ENCODE measurements around the gene FIG4. TPM values are rescaled to one million over a fixed set of nuclear protein-coding genes. Genes with fewer than 3 reads are reported as not detected.

Gene FIG4
- total and polyA plus RNA-seq, 4 donors = 10.8 to 20.4 (median 15.5) TPM

- Histone ChIP-seq H3K9ac (ENCODE audit: insufficient read depth in 1 of 2, low read length in 2 of 2) (no peak overlapping the region), H3K27ac (ENCODE audit: low read depth in 1 of 2, low read length in 1 of 2) (no peak overlapping the region), H3K27me3 (ENCODE audit: control insufficient read depth in 3 of 3, insufficient read depth in 3 of 3, low read length in 2 of 3) (no peaks in the 10 kb centered on the region), H3K4me3 (no peak overlapping the region), H3K36me3 (ENCODE audit: control insufficient read depth in 4 of 4, insufficient read depth in 4 of 4, low read length in 4 of 4) (no peaks in the 10 kb centered on the region), H3K9me3 (ENCODE audit: control insufficient read depth in 4 of 4, insufficient read depth in 3 of 4, low read length in 3 of 4) (no peaks in the 10 kb centered on the region), H3K4me1 (ENCODE audit: control insufficient read depth in 5 of 5, insufficient read depth in 5 of 5, low read length in 5 of 5) (no peaks in the 10 kb centered on the region)
- DNase-seq (no peak), ATAC-seq (ENCODE audit: insufficient read depth, low FRiP score) (no peak)
- WGBS, 2 donors = 96 to 99% methylated on average over 3 of the region's 3 CpGs
- TF ChIP-seq CTCF (IDR thresholded peaks at IDR 0.05; ENCODE audit: control extremely low read depth, extremely low read depth) = no peak
Measured at GRCh38 chr6:109841869-109842268, 150.8 kb downstream of the FIG4 start.

- Histone ChIP-seq H3K9ac (ENCODE audit: insufficient read depth in 1 of 2, low read length in 2 of 2) (no peak overlapping the region), H3K27me3 (ENCODE audit: control insufficient read depth in 3 of 3, insufficient read depth in 3 of 3, low read length in 2 of 3) (no peaks in the 10 kb centered on the region), H3K27ac (ENCODE audit: low read depth in 1 of 2, low read length in 1 of 2) (no peak overlapping the region), H3K36me3 (ENCODE audit: control insufficient read depth in 4 of 4, insufficient read depth in 4 of 4, low read length in 4 of 4) (no peaks in the 10 kb centered on the region), H3K4me1 (ENCODE audit: control insufficient read depth in 5 of 5, insufficient read depth in 5 of 5, low read length in 5 of 5) (no peaks in the 10 kb centered on the region), H3K4me3 (no peak overlapping the region), H3K9me3 (ENCODE audit: control insufficient read depth in 4 of 4, insufficient read depth in 3 of 4, low read length in 3 of 4) (peaks cover 0 to 6% (median 0%) of the 10 kb centered on the region in 4 donors)
- no peak for TF ChIP-seq CTCF (IDR thresholded peaks at IDR 0.05; ENCODE audit: control extremely low read depth, extremely low read depth)
- 93% methylated on average over 4 of the region's 4 CpGs for WGBS, 2 donors
- DNase-seq (no peak), ATAC-seq (ENCODE audit: insufficient read depth, low FRiP score) (no peak)
Measured at GRCh38 chr6:109852713-109853112, 161.6 kb downstream of the FIG4 start.

GRCh38 chr6:109853426-109853825 lies 162.3 kb downstream of the FIG4 start:
- Histone ChIP-seq H3K9ac (ENCODE audit: insufficient read depth in 1 of 2, low read length in 2 of 2) (no peak overlapping the region), H3K4me3 (no peak overlapping the region), H3K9me3 (ENCODE audit: control insufficient read depth in 4 of 4, insufficient read depth in 3 of 4, low read length in 3 of 4) (peaks cover 0 to 5% (median 0%) of the 10 kb centered on the region in 4 donors), H3K27ac (ENCODE audit: low read depth in 1 of 2, low read length in 1 of 2) (no peak overlapping the region), H3K4me1 (ENCODE audit: control insufficient read depth in 5 of 5, insufficient read depth in 5 of 5, low read length in 5 of 5) (no peaks in the 10 kb centered on the region), H3K27me3 (ENCODE audit: control insufficient read depth in 3 of 3, insufficient read depth in 3 of 3, low read length in 2 of 3) (no peaks in the 10 kb centered on the region), H3K36me3 (ENCODE audit: control insufficient read depth in 4 of 4, insufficient read depth in 4 of 4, low read length in 4 of 4) (no peaks in the 10 kb centered on the region)
- no peak for TF ChIP-seq CTCF (IDR thresholded peaks at IDR 0.05; ENCODE audit: control extremely low read depth, extremely low read depth)
- ATAC-seq (ENCODE audit: insufficient read depth, low FRiP score) (no peak), DNase-seq (no peak)
- 88 to 100% methylated on average over 1 of the region's 1 CpG for WGBS, 2 donors

- 88 to 97% methylated on average over 2 of the region's 2 CpGs for WGBS, 2 donors
Measured at GRCh38 chr6:109853951-109854350, 162.9 kb downstream of the FIG4 start.

More at GRCh38 chr6:109853951-109854350, 162.9 kb downstream of the FIG4 start:
- TF ChIP-seq CTCF (IDR thresholded peaks at IDR 0.05; ENCODE audit: control extremely low read depth, extremely low read depth) = no peak
- H3K9ac ChIP-seq (ENCODE audit: insufficient read depth in 1 of 2, low read length in 2 of 2) = no peak overlapping the region
- H3K36me3 ChIP-seq (ENCODE audit: control insufficient read depth in 4 of 4, insufficient read depth in 4 of 4, low read length in 4 of 4) = no peaks in the 10 kb centered on the region
- no peaks in the 10 kb centered on the region for H3K4me1 ChIP-seq (ENCODE audit: control insufficient read depth in 5 of 5, insufficient read depth in 5 of 5, low read length in 5 of 5)
- H3K27ac ChIP-seq (ENCODE audit: low read depth in 1 of 2, low read length in 1 of 2) = no peak overlapping the region
- peaks cover 0 to 3% (median 0%) of the 10 kb centered on the region in 4 donors for H3K9me3 ChIP-seq (ENCODE audit: control insufficient read depth in 4 of 4, insufficient read depth in 3 of 4, low read length in 3 of 4)
- no peak for DNase-seq
- no peak overlapping the region for H3K4me3 ChIP-seq
- H3K27me3 ChIP-seq (ENCODE audit: control insufficient read depth in 3 of 3, insufficient read depth in 3 of 3, low read length in 2 of 3) = no peaks in the 10 kb centered on the region
- ATAC-seq (ENCODE audit: insufficient read depth, low FRiP score) = no peak

Measured in lung (tissue), 12 donors.